WTC11 (cell line): Measurements from ENCODE around the gene NAV2.
A peak's percentile ranks its signal among the peaks of the same experiment; 100 is the strongest.

ENCODE experiments used
- CBFB ChIP-seq: sonication (generic); formaldehyde crosslinking; IDR thresholded peaks from 2 replicates; pipeline ENCODE4 v1.8.1; 2022; ENCODE audit warnings: mild to moderate bottlenecking, low read depth, missing genetic modification reagents
- FOXJ3 ChIP-seq: sonication (generic); formaldehyde crosslinking; IDR thresholded peaks from 2 replicates; pipeline ENCODE4 v1.9.0; 2021; ENCODE audit warnings: missing genetic modification reagents, mild to moderate bottlenecking, borderline replicate concordance
- TF ChIP-seq, protein P1 (sequence below): fragments of 200-600 bp; IDR thresholded peaks from 2 replicates; pipeline ENCODE4 v1.8.0; 2022; ENCODE audit warnings: antibody characterized with exemption
- TF ChIP-seq, protein P2 (sequence below): sonication (generic); formaldehyde crosslinking; conservative IDR thresholded peaks from 2 replicates; pipeline ENCODE4 v1.8.1; 2022; ENCODE audit warnings: mild to moderate bottlenecking, missing genetic modification reagents

DNA sequence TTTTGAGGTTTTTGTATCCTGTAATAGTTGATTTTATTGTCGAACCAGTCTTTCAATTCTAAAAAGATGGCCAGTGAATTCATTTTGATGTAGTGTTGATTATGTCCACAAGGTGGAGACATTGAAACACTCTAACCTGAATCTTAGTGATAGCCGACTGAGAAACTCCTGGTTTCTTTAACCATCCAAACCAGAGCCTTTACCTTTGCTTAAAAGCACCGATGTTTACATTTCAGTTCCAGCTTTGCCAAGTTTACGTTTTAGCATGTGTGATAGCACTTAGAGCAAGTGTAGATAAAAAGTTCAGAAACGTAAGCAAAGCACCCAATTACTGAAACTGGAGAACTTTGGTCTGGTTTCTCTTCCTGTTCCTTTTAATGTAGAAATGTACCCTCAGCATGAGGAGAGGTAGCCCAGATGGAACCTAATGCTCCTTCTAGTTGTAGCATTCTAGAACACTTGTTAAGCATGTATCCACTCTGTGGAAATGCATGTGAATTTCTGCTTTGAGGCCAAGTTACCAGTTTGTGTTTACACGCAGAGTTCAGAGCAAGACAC lies 239.0 kb downstream of the NAV2 start:
- TF ChIP-seq CBFB (CRISPR knock-in tag) (no peak), FOXJ3 (CRISPR knock-in tag) (no peak)
- TF ChIP-seq, protein P1, sequence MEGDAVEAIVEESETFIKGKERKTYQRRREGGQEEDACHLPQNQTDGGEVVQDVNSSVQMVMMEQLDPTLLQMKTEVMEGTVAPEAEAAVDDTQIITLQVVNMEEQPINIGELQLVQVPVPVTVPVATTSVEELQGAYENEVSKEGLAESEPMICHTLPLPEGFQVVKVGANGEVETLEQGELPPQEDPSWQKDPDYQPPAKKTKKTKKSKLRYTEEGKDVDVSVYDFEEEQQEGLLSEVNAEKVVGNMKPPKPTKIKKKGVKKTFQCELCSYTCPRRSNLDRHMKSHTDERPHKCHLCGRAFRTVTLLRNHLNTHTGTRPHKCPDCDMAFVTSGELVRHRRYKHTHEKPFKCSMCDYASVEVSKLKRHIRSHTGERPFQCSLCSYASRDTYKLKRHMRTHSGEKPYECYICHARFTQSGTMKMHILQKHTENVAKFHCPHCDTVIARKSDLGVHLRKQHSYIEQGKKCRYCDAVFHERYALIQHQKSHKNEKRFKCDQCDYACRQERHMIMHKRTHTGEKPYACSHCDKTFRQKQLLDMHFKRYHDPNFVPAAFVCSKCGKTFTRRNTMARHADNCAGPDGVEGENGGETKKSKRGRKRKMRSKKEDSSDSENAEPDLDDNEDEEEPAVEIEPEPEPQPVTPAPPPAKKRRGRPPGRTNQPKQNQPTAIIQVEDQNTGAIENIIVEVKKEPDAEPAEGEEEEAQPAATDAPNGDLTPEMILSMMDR, result peak; percentile 36
- TF ChIP-seq, protein P2, sequence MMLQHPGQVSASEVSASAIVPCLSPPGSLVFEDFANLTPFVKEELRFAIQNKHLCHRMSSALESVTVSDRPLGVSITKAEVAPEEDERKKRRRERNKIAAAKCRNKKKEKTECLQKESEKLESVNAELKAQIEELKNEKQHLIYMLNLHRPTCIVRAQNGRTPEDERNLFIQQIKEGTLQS (CRISPR knock-in tag), result no peak
